Naive thymus-derived CD8-positive, alpha-beta T cell (primary cell): ENCODE measurements around the gene TMEM9. TPM values are rescaled to one million over a fixed set of nuclear protein-coding genes. Genes with fewer than 3 reads are reported as not detected.
A peak's percentile ranks its signal among the peaks of the same experiment; 100 is the strongest.
"Not testable (repeated sequence)": the region's sequence is repeated elsewhere in the genome, so short reads cannot be mapped to it uniquely, and the experiment has no call there.

ENCODE experiments used
- ATAC-seq, 2 donors: fragments of 150-1000 bp; cut with Tn5 transposase in 1 of 2; sonication (Bioruptor Pico), chemical (Tn5 transposase) in 1 of 2; 1 replicate in 1 of 2; 2 replicates in 1 of 2; pipeline ENCODE4 v1.10.0; 2021; ENCODE audit warnings: mild to moderate bottlenecking in 2 of 2, moderate library complexity in 2 of 2
- POLR2A ChIA-PET: fragments of 350-600 bp; sonication (Branson Sonifier 250); formaldehyde crosslinking; loops from one replicate; lab custom pipeline; 2021; ENCODE audit warnings: antibody characterized with exemption; lab: Charles Lee
- DNase-seq, 10 donors: peaks; one replicate each; pipeline versions ENCODE4 v3.0.0 to v3.0.0-alpha.2; 2020 to 2022
- H3K27ac Mint-ChIP-seq, 10 donors: one replicate each; pipeline ENCODE4 v1.8.0; 2020 to 2022; ENCODE audit warnings: mild to moderate bottlenecking in 10 of 10, mixed read lengths in 10 of 10, moderate library complexity in 4 of 10, inconsistent platforms in 1 of 10
- H3K27me3 Mint-ChIP-seq, 5 donors: one replicate each; pipeline ENCODE4 v1.8.0; 2021 to 2022; ENCODE audit warnings: mixed read lengths in 5 of 5
- H3K36me3 Mint-ChIP-seq, 3 donors: one replicate each; pipeline ENCODE4 v1.8.0; 2020 to 2022; ENCODE audit warnings: mixed read lengths in 3 of 3, mild to moderate bottlenecking in 2 of 3, inconsistent platforms in 1 of 3
- H3K4me1 Mint-ChIP-seq, 4 donors: one replicate each; pipeline ENCODE4 v1.8.0; 2021 to 2022; ENCODE audit warnings: mixed read lengths in 4 of 4
- H3K4me3 Mint-ChIP-seq, 10 donors: one replicate each; pipeline ENCODE4 v1.8.0; 2020 to 2022; ENCODE audit warnings: mild to moderate bottlenecking in 10 of 10, mixed read lengths in 10 of 10, moderate library complexity in 6 of 10, inconsistent platforms in 1 of 10
- H3K9me3 Mint-ChIP-seq, 9 donors: one replicate each; pipeline ENCODE4 v1.8.0; 2020 to 2022; ENCODE audit warnings: mixed read lengths in 9 of 9, mild to moderate bottlenecking in 3 of 9, inconsistent platforms in 1 of 9, moderate library complexity in 1 of 9
- polyA plus RNA-seq, 3 donors: library from polyadenylated mRNA; unstranded; fragments of 300-500 nt; fragmentation: Illumina TruSeq; gene quantifications; one replicate each; pipeline ENCODE4 v1.2.3, GENCODE V29; 2021
- total RNA-seq, 8 experiments: library from RNA in 2 of 8; stranded (reverse) in 2 of 8; gene quantifications; one replicate each; pipeline ENCODE4 v1.2.3 and lab custom pipeline; 2021 to 2026

Gene TMEM9
- total and polyA plus RNA-seq, 5 experiments from 2014 or later, result 23.7 to 43.2 (median 30.6) TPM

DNA sequence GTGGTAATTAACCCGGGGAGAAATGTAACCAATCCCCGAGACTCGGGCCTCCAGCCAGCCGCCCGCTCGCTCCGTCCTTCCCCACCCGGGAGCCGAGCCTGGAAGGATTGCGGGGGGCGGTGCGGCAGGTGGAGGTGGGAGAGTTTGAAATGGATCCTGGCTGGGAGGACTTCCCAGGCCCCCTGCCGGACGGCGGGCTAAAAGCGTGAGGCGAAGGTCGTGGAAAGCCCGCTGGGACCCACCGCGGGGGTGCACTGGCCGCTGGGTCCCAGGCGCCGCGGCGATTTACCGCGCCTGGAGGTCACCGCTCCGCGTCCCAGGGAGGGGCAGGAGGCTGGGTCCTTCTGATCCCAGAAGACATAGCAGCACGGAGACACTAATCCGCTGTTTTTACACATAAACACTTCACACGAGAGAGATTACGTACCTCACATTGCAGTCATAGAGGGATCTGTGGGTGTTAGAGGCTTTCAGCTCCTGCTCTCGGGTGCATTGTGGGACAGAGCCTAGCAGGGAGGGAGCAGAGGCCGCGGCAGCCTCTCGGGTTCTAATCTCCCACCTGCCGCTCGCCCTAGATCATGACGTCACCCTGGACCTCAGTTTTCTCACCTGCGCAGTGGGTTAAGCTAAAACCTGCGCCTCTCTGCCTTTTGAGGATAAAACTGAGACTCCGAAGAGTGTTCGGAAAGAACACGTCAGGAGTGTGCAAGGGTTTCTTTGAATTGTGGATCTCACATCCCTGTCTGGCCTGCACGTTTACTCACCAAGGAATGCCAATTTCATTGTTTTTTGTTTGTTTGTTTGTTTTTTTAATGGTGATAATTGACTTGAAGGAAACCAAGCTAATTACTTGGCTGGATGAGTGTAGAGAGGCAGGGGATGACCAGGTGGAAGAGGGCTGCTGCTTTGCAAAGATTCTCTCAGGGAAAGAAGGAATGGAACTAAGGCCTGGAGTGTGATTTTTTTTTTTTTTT lies 17.1 kb upstream of the TMEM9 start:
- H3K4me1 Mint-ChIP-seq, result peaks cover 5 to 19% (median 15%) of the 10 kb centered on the region in 4 donors
- POLR2A ChIA-PET, result interaction anchor here (1.3 kb wide), 1 partner anchor 57 kb away, joined by 3 read pairs; no protein-coding TSS in a partner anchor
- no peaks in the 10 kb centered on the region for H3K9me3 Mint-ChIP-seq

DNA sequence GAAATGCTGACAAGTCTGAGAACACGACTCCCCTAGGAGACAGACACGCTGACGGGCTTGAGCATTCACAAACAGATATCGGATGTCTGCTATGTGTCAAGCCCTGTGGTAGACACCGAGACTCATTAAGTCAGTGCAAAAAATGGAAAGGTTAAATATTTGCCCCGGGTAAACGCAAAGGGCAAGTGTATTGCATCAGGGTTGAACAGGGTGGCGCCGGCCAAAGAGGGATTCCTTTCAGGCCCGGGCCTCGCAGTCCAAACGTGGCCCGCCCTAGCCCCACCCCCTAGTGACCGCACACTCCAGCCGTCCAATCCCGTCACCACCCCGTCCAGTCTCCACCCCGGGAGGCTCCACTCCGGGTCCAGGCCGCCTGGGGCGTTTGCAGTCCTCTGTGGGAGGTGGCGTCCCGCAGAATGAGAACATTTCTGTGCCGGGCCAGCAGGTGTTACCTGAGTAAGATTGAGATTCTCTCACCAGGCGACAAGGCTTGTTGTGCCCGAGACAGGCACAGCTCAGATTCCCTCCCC lies 16.3 kb upstream of the TMEM9 start:
- peaks cover 0 to 14% (median 8%) of the 10 kb centered on the region in 5 donors for H3K27me3 Mint-ChIP-seq
- peak overlapping the region; percentile 84 to 93 (median 88) for H3K4me3 Mint-ChIP-seq
- no peaks in the 10 kb centered on the region for H3K9me3 Mint-ChIP-seq
- H3K36me3 Mint-ChIP-seq, result no peaks in the 10 kb centered on the region
- POLR2A ChIA-PET, result interaction anchor here (1.3 kb wide), 1 partner anchor 56 kb away, joined by 3 read pairs; no protein-coding TSS in a partner anchor
- DNase-seq, result peak; percentile 42 to 78 (median 55)
- peak; percentile 90 to 97 for ATAC-seq
- H3K27ac Mint-ChIP-seq, result peak overlapping the region in 8 of 10 donors; percentile 57 to 92 (median 80)
- peaks cover 5 to 19% (median 15%) of the 10 kb centered on the region in 4 donors for H3K4me1 Mint-ChIP-seq

More for the DNA sequence above, 17.1 kb upstream of the TMEM9 start:
- DNase-seq, result peak in 7 of 10 donors; percentile 8 to 33 (median 24)
- peak overlapping the region; percentile 84 to 93 (median 88) for H3K4me3 Mint-ChIP-seq
- H3K27me3 Mint-ChIP-seq, result peaks cover 0 to 14% (median 9%) of the 10 kb centered on the region in 5 donors
- peak overlapping the region; percentile 4 to 92 (median 74) for H3K27ac Mint-ChIP-seq
- peak; percentile 55 to 61 for ATAC-seq
- no peaks in the 10 kb centered on the region for H3K36me3 Mint-ChIP-seq

DNA sequence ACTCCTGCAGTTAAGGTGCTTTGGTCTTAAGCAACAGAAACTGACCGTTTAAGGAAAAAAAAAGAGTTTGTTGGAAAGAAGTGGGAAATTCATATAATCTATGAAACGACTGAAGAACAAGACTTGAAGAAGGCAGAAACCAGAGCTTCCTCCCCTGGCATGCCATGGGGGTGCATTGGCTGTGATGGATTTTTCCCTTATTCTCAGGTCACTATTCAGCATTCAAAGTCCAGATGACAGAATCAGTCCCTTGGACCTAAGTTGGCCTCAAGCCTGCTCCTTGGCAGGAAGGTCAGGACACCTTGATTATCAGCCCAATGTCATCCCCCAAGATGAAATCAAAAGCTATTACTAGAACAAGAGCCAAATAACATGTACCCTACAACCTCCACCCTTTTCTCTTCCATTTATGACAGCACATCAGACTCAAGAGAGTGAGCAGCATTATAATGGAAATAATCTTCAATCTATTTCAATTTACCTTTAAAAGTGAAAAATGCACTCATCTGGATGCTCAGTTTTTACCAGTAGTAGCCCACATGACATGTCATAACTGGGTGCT lies 15.8 kb upstream of the TMEM9 start:
- Mint-ChIP-seq H3K4me3 (peak overlapping the region; percentile 84 to 93 (median 88)), H3K36me3 (no peaks in the 10 kb centered on the region), H3K27ac (peak overlapping the region in 6 of 10 donors; percentile 9 to 89 (median 39)), H3K9me3 (no peaks in the 10 kb centered on the region), H3K27me3 (peaks cover 0 to 14% (median 5%) of the 10 kb centered on the region in 5 donors), H3K4me1 (peaks cover 5 to 19% (median 15%) of the 10 kb centered on the region in 4 donors)
- POLR2A ChIA-PET, result no interaction called here
- ATAC-seq (no peak), DNase-seq (no peak)

DNA sequence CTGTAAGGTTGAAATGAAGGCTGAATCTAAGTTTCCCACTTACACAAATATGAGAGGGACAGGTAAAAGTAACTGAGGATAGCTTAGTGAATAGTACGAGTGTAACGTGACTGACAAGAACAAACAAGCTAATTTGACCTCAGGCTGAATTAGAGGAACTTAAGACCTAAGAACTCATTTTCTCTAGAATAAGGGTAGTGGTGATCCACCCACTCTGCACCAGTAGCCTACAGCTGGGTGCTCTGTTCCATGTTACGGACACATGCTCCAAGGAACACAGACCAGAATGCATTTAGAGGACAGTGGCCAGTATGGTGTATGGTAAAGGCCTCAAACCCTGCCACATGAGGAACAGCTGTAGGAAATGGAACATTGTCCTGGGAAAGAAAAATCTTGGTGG lies 14.9 kb upstream of the TMEM9 start:
- Mint-ChIP-seq H3K4me1 (peaks cover 5 to 19% (median 15%) of the 10 kb centered on the region in 4 donors), H3K27ac (no peak overlapping the region), H3K9me3 (no peaks in the 10 kb centered on the region), H3K4me3 (peak overlapping the region in 1 of 10 donors; percentile 56), H3K36me3 (no peaks in the 10 kb centered on the region), H3K27me3 (peaks cover 0 to 11% (median 5%) of the 10 kb centered on the region in 5 donors)
- DNase-seq (no peak), ATAC-seq (no peak)
- POLR2A ChIA-PET, result no interaction called here

DNA sequence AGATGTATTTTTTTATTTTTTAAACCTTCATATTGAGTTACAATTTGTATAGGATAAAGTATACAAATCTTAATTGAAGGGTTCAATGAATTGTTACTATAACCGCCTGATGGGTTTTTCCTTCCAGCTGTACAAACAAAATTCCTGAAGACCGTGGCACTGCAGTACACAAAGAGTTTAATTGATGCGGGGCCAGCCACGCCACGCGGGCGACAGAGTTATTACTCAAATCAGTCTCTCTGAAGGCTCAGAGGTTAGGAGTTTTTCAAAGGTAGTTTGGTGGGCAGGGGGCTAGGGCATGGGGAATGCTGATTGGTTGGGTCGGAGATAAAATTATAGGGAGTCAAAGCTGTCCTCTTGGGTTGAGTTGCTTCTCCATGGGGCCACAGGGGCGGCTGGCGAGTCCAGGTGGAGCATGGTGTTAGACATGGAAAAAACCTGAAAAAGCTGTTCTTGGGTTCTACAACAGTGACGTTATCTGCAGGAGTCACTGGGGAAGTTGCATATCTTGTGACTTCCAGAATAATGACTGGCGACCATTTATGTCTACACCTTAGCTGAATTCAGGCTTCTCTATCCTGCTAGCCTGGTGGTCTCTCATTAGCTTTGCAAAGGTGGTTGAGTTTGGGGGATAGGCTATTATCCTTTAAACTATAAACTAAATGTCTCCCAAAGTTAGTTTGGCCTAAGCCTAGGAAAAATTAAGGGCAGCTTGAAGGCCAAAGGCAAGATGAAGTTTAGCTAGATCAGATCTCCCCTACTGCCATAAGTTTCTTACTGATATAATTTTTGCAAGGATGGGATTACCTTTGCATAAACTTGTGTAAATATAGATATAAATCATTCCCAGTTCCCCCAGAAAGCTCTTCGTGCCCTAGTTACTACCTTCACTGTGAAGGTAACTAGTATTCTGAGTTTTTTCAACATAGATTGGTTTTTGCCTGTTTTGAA lies 13.0 kb upstream of the TMEM9 start:
- peaks cover 0 to 8% (median 0%) of the 10 kb centered on the region in 5 donors for H3K27me3 Mint-ChIP-seq
- no peaks in the 10 kb centered on the region for H3K9me3 Mint-ChIP-seq
- ATAC-seq, result no peak
- peaks cover 5 to 19% (median 15%) of the 10 kb centered on the region in 4 donors for H3K4me1 Mint-ChIP-seq
- no peak overlapping the region for H3K27ac Mint-ChIP-seq
- POLR2A ChIA-PET, result no interaction called here
- H3K36me3 Mint-ChIP-seq, result no peaks in the 10 kb centered on the region
- DNase-seq, result no peak
- H3K4me3 Mint-ChIP-seq, result no peak overlapping the region

DNA sequence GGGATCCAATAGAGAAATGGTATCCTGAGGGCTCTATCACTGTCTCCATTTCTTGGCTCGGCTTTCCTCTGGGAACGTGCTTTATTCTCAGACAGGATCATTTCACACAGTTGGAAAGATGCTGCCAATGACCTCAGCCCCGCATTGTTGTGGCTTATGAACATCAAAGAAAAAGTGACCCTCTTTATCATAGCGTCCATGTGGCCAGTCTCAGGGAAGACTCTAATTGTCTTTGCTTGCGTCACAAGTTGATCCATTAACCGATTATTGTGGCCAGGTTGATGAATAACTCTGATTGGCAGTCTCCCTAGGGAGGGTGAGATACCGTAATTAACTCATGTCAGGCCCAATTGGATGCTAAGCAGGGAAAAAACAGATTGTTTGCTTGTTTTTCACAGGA lies 10.4 kb upstream of the TMEM9 start:
- DNase-seq, result no peak

DNA sequence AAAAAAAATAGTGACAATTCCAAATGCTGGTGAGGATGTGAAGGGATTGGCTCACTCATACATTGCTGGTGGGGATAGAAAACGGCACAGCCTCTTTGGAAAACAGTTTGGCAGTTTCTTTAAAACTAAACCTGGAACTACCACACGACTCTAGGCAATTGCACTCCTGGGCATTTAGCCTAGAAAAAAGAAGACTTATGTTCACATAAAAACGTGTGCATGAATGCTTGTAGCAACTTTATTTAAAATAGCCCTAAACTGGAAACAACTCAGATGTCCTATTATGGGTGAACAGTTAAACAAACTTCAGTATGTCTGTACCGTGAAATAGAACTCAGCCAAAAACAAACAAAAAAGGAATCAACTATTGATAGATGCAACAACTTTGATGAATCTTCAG lies 9.4 kb upstream of the TMEM9 start:
- no peak for ATAC-seq
- Mint-ChIP-seq H3K27ac (no peak overlapping the region), H3K9me3 (no peaks in the 10 kb centered on the region), H3K4me1 (no peaks in the 10 kb centered on the region), H3K4me3 (no peak overlapping the region), H3K36me3 (no peaks in the 10 kb centered on the region), H3K27me3 (peaks cover 3 to 15% (median 7%) of the 10 kb centered on the region in 5 donors)
- DNase-seq, result no peak
- POLR2A ChIA-PET, result interaction anchor here (0.7 kb wide), 1 partner anchor 9 kb away, joined by 3 read pairs; the partner anchor contains the start of gene TMEM9

More for the DNA sequence above, 10.4 kb upstream of the TMEM9 start:
- Mint-ChIP-seq H3K4me1 (no peaks in the 10 kb centered on the region), H3K27ac (no peak overlapping the region), H3K36me3 (no peaks in the 10 kb centered on the region), H3K9me3 (no peaks in the 10 kb centered on the region), H3K4me3 (no peak overlapping the region), H3K27me3 (peaks cover 0 to 5% (median 4%) of the 10 kb centered on the region in 5 donors)
- no peak for ATAC-seq
- POLR2A ChIA-PET, result no interaction called here

DNA sequence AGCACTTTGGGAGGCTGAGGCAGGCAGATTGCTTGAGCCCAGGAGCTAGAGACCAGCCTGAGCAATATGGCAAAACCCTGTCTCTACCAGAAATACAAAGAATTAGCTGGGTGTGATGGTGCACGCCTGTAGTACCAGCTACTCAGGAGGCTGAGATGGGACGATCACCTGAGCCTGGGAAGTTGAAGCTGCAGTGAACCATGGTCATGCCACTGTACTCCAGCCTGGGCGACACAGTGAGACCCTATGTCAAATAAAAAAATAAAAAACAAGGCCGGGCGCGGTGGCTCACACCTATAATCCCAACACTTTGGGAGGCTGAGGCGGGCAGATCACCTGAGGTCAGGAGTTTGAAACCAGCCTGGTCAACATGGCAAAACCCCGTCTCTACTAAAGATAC lies 8.8 kb upstream of the TMEM9 start:
- not testable (repeated sequence) for DNase-seq, H3K36me3 Mint-ChIP-seq, H3K4me3 Mint-ChIP-seq, H3K27ac Mint-ChIP-seq, ATAC-seq, H3K4me1 Mint-ChIP-seq, H3K9me3 Mint-ChIP-seq
- peaks cover 5 to 22% (median 7%) of the 10 kb centered on the region in 5 donors for H3K27me3 Mint-ChIP-seq
- POLR2A ChIA-PET, result interaction anchor here (0.7 kb wide), 1 partner anchor 9 kb away, joined by 3 read pairs; the partner anchor contains the start of gene TMEM9

DNA sequence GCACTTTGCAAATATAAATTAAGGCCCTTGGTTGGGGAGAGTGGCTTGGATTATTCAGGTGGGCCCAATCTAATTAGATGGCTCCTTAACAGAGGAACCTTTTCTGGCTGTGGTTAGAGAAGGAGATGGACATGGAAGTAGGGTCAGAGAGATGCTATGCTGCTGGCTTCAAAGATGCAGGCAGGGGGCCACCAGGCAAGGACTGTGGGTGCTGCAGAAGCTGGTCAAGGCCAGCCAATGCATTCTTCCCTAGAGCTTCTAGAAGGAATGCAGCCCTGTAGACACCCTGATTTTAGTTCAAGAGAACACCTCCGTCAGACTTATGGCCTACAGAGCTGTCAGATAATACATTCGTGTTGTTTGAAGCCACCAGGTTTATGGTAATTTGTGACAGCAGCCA lies 3.7 kb upstream of the TMEM9 start:
- DNase-seq (no peak), ATAC-seq (no peak)
- no peaks in the 10 kb centered on the region for H3K36me3 Mint-ChIP-seq
- no peak overlapping the region for H3K4me3 Mint-ChIP-seq
- peaks cover 12 to 21% (median 15%) of the 10 kb centered on the region in 4 donors for H3K4me1 Mint-ChIP-seq
- H3K27ac Mint-ChIP-seq, result no peak overlapping the region
- no peaks in the 10 kb centered on the region for H3K9me3 Mint-ChIP-seq
- H3K27me3 Mint-ChIP-seq, result peaks cover 14 to 39% (median 16%) of the 10 kb centered on the region in 5 donors
- POLR2A ChIA-PET, result no interaction called here

DNA sequence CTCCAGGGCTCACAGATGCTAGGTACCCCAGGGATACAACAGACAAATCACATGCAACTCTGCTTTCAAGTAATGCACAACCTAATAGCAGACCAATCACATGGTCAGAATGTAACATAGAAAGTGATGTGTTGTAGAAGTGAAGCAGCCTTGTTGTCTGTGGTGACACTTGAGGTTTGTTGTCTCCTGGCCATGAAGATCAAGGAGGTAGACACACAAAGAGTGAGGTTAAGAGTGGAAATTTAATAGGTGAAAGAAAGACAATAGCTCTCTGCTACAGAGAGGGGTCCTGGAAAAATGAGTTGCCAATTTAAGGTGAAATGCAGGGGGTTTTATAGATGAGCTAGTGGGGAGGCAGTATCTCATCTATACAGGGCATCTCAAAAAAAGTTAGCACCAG lies 2.5 kb upstream of the TMEM9 start:
- DNase-seq (no peak), ATAC-seq (no peak)
- Mint-ChIP-seq H3K27ac (no peak overlapping the region), H3K4me3 (no peak overlapping the region), H3K36me3 (no peaks in the 10 kb centered on the region), H3K27me3 (peaks cover 14 to 39% (median 16%) of the 10 kb centered on the region in 5 donors), H3K4me1 (peaks cover 14 to 32% (median 22%) of the 10 kb centered on the region in 4 donors), H3K9me3 (no peaks in the 10 kb centered on the region)
- POLR2A ChIA-PET, result no interaction called here

DNA sequence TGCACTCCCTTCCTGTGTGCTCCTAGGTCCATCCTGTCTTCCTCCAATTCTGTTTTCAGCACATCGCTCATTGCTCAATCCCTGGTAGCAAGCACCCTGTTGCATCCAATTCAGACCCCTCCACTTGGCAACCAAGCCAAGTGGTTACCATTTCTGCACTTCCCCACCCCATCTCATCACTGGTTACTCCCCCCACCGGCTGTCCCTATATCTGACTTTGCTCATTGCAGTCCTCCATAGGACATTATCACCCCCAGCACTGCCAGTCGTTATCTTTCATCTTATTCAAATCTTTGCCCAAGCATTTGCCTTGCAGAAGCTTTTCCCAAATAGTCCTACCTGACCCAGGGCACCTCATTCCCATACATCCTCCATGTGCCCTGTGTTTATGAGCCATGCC lies 2.1 kb upstream of the TMEM9 start:
- Mint-ChIP-seq H3K27ac (no peak overlapping the region), H3K27me3 (peaks cover 14 to 39% (median 16%) of the 10 kb centered on the region in 5 donors), H3K4me1 (peaks cover 16 to 34% (median 23%) of the 10 kb centered on the region in 4 donors), H3K9me3 (no peaks in the 10 kb centered on the region), H3K4me3 (peak overlapping the region in 2 of 10 donors; percentile 41 to 44), H3K36me3 (peaks cover 0 to 3% (median 3%) of the 10 kb centered on the region in 3 donors)
- POLR2A ChIA-PET, result no interaction called here
- ATAC-seq (no peak), DNase-seq (no peak)
